ENCODE results near the gene DGKD. TPM values are rescaled to one million over a fixed set of nuclear protein-coding genes. Genes with fewer than 3 reads are reported as not detected.
A peak's percentile ranks its signal among the peaks of the same experiment; 100 is the strongest.

DGKD gene
- total RNA-seq, 2 experiments from 2014 or later = 147 to 156 TPM

GRCh38 chr2:233450864-233451575 lies 96.7 kb downstream of the DGKD start:
- H3K4me3 Mint-ChIP-seq = no peak overlapping the region
- no peak for ATAC-seq (ENCODE audit: poor library complexity)
- CTCF ChIA-PET = no interaction called here
- POLR2A ChIA-PET = no interaction called here
- DNase-seq = peak in 1 of 14 experiments; percentile 15
- Histone ChIP-seq H3K27ac (ENCODE audit: low read depth in 1 of 2, low read length in 2 of 2) (no peak overlapping the region), H3K4me1 (ENCODE audit: insufficient read depth, low read length) (no peaks in the 10 kb centered on the region), H3K9me3 (ENCODE audit: control insufficient read depth in 1 of 2, insufficient read depth in 1 of 2, low read length in 2 of 2) (no peaks in the 10 kb centered on the region), H3K4me3 (ENCODE audit: low read length) (no peak overlapping the region), H3K36me3 (ENCODE audit: insufficient read depth, low read length) (peaks cover 99% of the 10 kb centered on the region), H3K27me3 (ENCODE audit: control insufficient read depth in 1 of 2, insufficient read depth in 2 of 2, low read length in 2 of 2) (no peaks in the 10 kb centered on the region)
- TF ChIP-seq CTCF (IDR thresholded peaks at IDR 0.05) = no peak
- H3K27me3 Mint-ChIP-seq = no peaks in the 10 kb centered on the region
- no peak overlapping the region for H3K27ac Mint-ChIP-seq
- H3K4me1 Mint-ChIP-seq (ENCODE audit: low read depth) = no peaks in the 10 kb centered on the region
- intact Hi-C loops (cut with DNase I, micrococcal nuclease) = no loop called here
- H3K9me3 Mint-ChIP-seq = no peaks in the 10 kb centered on the region
- peaks cover 96% of the 10 kb centered on the region for H3K36me3 Mint-ChIP-seq (ENCODE audit: low read depth)

GRCh38 chr2:233451950-233452349 lies 97.7 kb downstream of the DGKD start:
- ChIA-PET CTCF (no interaction called here), POLR2A (no interaction called here)
- no peak for ATAC-seq (ENCODE audit: poor library complexity)
- no peak overlapping the region for H3K4me3 Mint-ChIP-seq
- H3K4me1 ChIP-seq (ENCODE audit: insufficient read depth, low read length) = no peaks in the 10 kb centered on the region
- H3K27me3 Mint-ChIP-seq = no peaks in the 10 kb centered on the region
- no peaks in the 10 kb centered on the region for H3K27me3 ChIP-seq (ENCODE audit: control insufficient read depth in 1 of 2, insufficient read depth in 2 of 2, low read length in 2 of 2)
- no peak for TF ChIP-seq CTCF (IDR thresholded peaks at IDR 0.05)
- no peak overlapping the region for H3K27ac Mint-ChIP-seq
- H3K36me3 Mint-ChIP-seq (ENCODE audit: low read depth) = peaks cover 96% of the 10 kb centered on the region
- no peaks in the 10 kb centered on the region for H3K9me3 Mint-ChIP-seq
- H3K27ac ChIP-seq (ENCODE audit: low read depth in 1 of 2, low read length in 2 of 2) = no peak overlapping the region
- DNase-seq = no peak
- H3K9me3 ChIP-seq (ENCODE audit: control insufficient read depth in 1 of 2, insufficient read depth in 1 of 2, low read length in 2 of 2) = no peaks in the 10 kb centered on the region
- intact Hi-C loops (cut with DNase I, micrococcal nuclease) = no loop called here
- peaks cover 99% of the 10 kb centered on the region for H3K36me3 ChIP-seq (ENCODE audit: insufficient read depth, low read length)
- H3K4me1 Mint-ChIP-seq (ENCODE audit: low read depth) = no peaks in the 10 kb centered on the region
- H3K4me3 ChIP-seq (ENCODE audit: low read length) = no peak overlapping the region

- no peaks in the 10 kb centered on the region for H3K9me3 Mint-ChIP-seq
- CTCF ChIA-PET = interaction anchor here (1.1 kb wide), 1 partner anchor 10 kb away, joined by 3 read pairs; no protein-coding TSS in a partner anchor
- H3K27me3 Mint-ChIP-seq = no peaks in the 10 kb centered on the region
- peaks cover 95% of the 10 kb centered on the region for H3K36me3 Mint-ChIP-seq (ENCODE audit: low read depth)
- no peaks in the 10 kb centered on the region for H3K27me3 ChIP-seq (ENCODE audit: control insufficient read depth in 1 of 2, insufficient read depth in 2 of 2, low read length in 2 of 2)
- no peak overlapping the region for H3K4me3 ChIP-seq (ENCODE audit: low read length)
- no peaks in the 10 kb centered on the region for H3K4me1 Mint-ChIP-seq (ENCODE audit: low read depth)
- POLR2A ChIA-PET = interaction anchor here (1.0 kb wide), 1 partner anchor 32 kb away, joined by 4 read pairs; no protein-coding TSS in a partner anchor
- no peak overlapping the region for H3K27ac Mint-ChIP-seq
- ATAC-seq (ENCODE audit: poor library complexity) = no peak
- no peak overlapping the region for H3K27ac ChIP-seq (ENCODE audit: low read depth in 1 of 2, low read length in 2 of 2)
- TF ChIP-seq CTCF (IDR thresholded peaks at IDR 0.05) = no peak
- intact Hi-C loops (cut with DNase I, micrococcal nuclease) = no loop called here
- H3K4me1 ChIP-seq (ENCODE audit: insufficient read depth, low read length) = no peaks in the 10 kb centered on the region
- no peak for DNase-seq
- no peak overlapping the region for H3K4me3 Mint-ChIP-seq
- H3K9me3 ChIP-seq (ENCODE audit: control insufficient read depth in 1 of 2, insufficient read depth in 1 of 2, low read length in 2 of 2) = no peaks in the 10 kb centered on the region
- peaks cover 98% of the 10 kb centered on the region for H3K36me3 ChIP-seq (ENCODE audit: insufficient read depth, low read length)
Observed at GRCh38 chr2:233453111-233453915, 99.0 kb downstream of the DGKD start.

Measured in CD4-positive, alpha-beta T cell (primary cell).